GM18520 (cell line): ENCODE results near the gene SCAF4.
A peak's percentile ranks its signal among the peaks of the same experiment; 100 is the strongest.
"Not testable (repeated sequence)": the region's sequence is repeated elsewhere in the genome, so short reads cannot be mapped to it uniquely, and the experiment has no call there.

Experiments used
- ATAC-seq: cut with Tn5 transposase; IDR thresholded peaks from one replicate; pipeline ENCODE4 v1.9.1; 2021; ENCODE audit not compliant: unreplicated experiment

The SCAF4 gene, protein sequence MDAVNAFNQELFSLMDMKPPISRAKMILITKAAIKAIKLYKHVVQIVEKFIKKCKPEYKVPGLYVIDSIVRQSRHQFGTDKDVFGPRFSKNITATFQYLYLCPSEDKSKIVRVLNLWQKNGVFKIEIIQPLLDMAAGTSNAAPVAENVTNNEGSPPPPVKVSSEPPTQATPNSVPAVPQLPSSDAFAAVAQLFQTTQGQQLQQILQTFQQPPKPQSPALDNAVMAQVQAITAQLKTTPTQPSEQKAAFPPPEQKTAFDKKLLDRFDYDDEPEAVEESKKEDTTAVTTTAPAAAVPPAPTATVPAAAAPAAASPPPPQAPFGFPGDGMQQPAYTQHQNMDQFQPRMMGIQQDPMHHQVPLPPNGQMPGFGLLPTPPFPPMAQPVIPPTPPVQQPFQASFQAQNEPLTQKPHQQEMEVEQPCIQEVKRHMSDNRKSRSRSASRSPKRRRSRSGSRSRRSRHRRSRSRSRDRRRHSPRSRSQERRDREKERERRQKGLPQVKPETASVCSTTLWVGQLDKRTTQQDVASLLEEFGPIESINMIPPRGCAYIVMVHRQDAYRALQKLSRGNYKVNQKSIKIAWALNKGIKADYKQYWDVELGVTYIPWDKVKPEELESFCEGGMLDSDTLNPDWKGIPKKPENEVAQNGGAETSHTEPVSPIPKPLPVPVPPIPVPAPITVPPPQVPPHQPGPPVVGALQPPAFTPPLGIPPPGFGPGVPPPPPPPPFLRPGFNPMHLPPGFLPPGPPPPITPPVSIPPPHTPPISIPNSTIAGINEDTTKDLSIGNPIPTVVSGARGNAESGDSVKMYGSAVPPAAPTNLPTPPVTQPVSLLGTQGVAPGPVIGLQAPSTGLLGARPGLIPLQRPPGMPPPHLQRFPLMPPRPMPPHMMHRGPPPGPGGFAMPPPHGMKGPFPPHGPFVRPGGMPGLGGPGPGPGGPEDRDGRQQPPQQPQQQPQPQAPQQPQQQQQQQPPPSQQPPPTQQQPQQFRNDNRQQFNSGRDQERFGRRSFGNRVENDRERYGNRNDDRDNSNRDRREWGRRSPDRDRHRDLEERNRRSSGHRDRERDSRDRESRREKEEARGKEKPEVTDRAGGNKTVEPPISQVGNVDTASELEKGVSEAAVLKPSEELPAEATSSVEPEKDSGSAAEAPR

DNA sequence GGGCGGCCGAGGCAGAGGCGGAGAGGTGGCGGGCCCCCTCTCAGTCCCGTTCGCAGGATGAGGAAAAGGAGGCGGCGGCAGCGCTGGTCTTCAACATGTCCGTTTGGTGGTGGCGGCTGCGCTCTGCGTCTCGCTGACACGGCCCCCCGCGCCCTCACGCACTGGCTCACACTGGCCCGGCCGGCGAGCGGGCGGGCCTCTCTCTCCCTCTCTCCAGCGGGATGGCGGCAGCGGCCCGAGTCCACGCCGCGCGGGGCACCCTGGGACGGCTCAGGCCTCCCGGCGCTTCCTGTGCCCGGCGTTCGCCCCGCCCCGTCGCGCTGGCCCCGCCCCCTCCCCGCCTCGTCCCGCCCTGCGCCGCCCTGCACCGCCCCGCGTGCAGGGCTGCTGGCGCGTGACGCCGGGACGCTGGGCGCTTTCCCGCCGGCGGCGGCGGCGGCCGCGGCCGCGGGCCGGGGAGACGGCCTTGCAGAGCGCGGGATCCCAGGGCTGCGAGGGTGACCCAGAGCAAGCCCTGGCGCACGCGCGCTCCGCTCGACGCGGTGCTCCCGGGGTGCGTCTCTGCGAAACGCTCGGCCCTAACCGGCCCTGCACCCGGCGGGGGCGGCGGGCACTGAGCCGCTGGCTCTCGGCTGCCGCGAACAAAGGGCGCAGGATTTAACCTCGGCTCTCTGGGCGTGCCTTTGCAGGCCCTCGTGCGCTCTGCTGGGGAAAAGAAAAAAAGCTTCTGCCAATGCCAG is at the start of gene SCAF4:
TSS of gene SCAF4 (minus strand) at position 262 of the 740 bp plus-strand sequence. CDS start 426 bp downstream, outside the sequence.
- peak; percentile 77 for ATAC-seq

DNA sequence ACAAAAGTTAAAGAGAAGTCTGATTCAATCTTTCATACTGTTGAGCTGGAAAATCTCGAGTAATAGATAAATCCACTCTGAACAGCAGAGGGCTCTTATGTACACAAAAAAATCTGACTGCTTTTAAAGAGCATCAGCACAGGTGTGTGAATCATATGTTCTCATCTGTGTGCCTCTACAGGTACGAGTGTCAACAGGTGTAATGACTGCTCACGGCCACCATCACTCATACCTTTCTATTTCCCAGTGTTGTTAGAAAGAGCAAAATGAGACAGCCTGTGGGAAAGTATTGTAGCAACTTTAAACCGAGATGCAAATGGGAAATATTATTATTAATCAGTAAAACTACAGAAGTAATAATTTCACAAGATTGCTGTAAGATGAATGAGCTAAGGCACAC is 49.0 kb upstream of the SCAF4 start:
- ATAC-seq: no peak

DNA sequence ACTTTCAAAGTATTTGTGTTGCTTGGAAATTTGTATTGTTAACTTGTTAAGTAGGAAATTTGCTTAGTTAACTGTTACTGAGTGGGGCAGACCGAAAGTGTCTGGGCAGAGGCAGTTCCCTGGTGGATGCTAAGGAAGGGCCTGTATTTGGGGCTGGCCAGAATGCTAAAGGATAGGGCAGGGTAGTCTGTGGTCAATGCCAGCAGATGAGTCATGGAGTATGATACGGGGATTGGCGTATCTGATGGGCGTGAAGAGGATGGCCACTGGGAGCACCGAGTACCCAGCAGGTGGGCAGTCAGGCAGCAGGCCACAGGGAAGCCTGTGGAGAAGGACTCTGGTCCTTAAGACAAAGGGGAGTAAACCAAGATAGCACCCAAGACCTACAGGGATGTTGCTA is 46.6 kb upstream of the SCAF4 start:
- no peak for ATAC-seq

DNA sequence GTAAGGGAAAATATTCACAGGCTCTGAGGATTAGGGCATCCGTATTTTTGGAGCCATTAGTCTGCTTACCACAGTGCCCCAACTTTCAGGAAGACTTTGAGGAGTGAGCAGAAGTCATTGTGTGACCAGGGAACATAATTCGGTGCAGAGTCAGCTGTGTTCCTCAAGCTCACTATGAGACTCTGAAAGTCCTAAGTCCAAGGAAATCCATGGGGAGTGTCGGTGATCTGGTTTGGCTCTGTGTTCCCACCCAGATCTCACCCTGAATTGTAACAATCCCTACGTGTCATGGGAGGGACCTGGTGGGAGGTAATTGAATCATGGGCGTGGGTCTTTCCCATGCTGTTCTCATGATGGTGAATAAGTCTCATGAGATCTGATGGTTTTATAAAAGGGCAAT is 45.9 kb upstream of the SCAF4 start:
- ATAC-seq: no peak

DNA sequence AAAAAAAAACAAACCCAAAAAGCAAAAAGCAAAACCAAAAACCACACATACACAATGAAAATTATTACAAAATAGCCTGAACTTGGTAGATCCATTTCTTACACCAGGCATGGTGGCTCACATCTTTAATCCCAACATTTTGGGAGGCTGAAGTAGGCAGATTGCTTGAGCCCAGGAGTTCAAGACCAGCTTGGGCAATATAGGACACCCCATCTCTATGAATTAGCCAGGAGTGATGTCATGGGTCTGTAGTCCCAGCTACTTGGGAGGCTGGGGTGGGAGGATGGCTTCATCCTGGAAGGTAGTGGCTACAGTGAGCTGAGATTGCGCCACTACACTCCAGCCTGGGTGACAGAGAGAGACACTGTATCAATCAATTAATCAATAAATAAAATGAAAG is 42.1 kb upstream of the SCAF4 start:
- no peak for ATAC-seq

DNA sequence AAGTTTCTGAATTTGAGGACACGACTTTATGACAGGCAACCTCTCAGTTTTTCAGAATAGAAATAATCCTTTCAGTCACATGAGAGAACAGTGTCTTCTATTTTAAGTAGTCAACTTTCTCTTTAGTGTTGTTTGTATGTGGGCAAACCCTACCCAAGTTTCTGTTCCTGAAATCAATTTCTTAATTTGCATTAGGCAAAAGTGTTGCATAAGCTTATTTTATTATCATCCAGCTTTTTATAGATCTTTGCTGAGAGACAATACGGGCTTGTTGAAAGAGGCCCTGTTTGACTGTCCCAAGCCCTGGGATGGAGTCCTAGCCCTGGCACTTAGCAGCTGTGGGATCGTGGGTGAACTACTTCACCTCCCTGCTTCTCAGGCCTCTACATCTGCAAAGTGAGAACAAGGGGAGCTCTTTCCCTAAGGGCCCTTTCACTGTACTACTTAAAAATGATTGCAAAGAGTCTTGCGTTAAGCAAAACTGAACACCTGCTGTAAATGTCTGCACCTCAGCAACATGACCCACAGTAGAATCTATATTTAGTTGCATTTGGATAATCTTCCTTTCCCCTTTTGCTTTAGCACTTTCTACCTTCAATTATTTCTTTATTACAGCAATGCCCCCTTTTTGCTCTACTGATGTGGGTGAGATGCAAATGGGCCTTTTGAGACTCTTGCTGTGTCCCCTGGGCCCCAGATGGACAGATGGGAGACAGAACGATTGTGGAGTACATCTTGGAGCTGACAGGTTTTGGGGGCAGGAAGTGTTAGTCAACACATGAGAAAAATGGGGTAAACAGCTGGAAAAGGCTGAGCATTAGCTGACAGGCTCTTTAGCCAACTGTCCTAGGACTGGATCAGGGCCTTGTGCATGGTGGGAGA is 41.0 kb upstream of the SCAF4 start:
- ATAC-seq: peak; percentile 86

DNA sequence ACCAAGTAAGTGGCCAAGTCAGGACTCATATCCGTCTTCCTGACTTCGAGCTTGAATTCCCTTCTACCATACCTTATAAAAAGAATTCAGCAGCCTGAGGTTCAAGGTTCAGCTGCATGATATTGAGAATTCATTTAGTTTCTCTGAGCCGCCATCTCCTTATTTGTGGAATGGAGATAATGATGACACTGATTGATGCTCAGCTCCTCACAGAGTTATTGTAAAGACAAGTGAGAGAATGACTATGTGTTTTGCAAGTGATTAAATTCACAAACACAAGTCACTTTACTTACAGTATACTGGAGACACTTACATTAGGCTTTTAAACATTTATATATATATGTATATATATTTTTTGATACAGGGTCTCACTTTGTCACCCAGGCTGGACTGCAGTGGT is 39.8 kb upstream of the SCAF4 start:
- ATAC-seq: no peak

DNA sequence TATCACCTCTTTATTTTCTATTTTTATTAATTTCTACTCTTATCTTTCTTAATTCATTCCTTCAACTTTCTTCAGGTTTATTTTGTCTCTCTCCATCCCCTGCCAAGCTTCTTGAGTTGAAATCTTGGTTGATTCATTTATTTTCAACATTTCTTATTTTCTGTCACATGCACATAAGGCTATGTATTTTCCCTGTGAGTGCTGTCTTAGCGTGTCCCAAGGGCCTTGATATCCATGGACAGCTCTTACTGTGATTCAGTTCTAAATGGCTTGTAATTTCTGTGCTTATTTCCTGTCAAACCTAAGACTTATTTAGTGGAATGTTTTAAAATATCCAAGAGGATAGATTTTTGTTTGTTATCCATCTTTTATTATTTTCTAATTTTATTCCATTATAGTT is 36.8 kb upstream of the SCAF4 start:
- ATAC-seq: no peak

DNA sequence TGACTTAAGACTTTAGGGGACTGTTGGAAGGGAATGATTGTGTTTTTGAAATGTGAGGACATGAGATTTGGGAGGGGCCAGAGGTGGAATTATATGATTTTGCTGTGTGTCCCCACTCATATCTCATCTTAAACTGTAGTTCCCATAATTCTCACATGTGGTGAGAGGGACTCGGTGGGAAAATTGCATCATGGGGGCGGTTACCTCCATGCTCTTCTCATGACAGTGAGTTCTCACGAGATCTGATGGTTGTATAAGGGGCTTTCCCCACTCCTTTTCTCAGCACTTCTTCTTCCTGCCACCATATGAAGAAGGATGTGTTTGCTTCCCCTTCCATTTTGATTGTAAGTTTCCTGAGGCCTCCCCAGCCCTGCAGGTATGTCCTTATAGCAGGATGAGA is 35.0 kb upstream of the SCAF4 start:
- no peak for ATAC-seq

DNA sequence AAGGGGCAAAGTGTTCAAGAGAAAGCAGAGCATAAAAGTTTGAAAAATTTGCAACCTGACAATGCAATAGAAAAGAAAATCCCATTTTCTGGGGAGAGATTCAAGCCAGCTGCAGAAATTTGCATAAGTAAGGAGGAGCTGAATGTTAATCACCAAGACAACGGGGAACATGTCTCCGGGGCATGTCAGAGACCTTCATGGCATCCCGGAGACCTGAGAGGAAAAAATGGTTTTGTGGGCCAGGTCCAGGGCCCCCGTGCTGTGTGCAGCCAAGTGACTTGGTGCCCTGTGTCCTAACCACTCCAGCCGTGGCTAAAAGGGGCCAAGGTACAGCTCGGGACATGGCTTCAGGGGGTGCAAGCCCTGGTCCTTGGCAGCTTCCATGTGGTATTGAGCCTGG is 33.9 kb upstream of the SCAF4 start:
- ATAC-seq: not testable (repeated sequence)

DNA sequence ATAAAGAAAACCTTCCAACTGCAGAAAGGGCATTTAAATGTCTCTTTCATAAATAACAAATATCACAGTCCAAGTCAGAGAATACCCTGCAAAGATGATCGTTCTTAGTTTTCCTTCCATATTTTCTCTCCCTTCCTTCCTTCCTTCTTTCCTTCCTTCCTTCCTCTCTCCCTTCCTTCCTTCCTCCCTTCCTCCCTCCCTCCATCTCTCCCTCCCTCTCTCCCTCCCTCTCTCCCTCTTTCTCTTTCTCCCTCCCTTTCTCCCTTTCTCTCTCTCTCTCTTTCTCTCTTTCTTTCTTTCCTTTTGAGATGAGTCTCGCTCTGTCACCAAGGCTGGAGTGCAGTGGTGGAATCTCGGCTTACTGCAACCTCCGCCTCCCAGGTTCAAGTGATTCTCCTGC is 29.0 kb upstream of the SCAF4 start:
- no peak for ATAC-seq

DNA sequence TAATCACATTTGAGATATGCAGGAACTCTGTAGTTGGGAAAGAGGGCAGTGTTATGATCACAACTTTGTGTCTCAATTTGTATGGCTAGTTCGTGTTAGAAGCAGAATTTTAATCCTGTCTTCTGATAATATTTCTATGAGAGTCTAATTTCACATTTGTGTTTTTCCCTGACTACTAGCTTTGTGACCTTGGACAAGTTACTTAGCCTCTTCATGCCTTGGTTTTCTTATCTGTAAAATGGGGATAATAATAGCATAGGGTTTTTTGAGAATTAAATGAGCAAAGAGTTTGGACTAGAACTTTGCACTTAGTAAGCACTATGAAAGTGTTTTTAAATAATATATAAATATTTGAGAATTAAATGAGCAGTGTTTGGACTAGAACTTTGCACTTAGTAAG is 24.9 kb upstream of the SCAF4 start:
- no peak for ATAC-seq

DNA sequence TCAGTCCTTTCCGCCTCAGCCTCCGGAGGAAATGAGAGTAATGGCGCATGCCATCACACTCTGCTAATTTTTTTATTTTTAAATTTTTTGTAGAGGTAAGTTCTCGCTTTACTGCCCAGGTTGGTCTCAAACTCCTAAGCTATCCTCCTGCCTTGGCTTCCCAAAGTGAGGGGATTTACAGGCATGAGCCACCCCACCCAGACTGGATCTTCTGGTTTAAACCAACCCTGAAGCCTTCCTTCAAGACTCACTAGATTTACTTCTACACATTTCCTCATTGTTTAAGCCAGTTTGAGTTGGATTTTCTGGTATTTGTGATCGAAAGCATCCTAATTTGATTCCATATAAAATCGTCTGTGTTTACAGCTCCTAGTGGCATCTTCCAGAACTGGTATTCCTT is 23.1 kb upstream of the SCAF4 start:
- ATAC-seq: no peak

DNA sequence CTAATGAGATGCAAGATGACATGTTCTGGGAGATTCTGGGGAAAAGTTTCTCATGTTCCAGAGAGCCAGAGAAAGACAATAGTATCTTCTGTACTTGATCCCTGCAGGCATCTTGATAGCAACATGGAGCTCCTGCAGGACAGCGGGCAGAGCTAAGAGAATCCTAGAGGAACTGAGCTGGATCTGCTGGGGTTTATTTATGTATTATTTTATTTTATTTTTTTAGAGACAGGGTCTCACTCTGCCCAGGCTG is 22.7 kb upstream of the SCAF4 start:
- ATAC-seq: no peak

DNA sequence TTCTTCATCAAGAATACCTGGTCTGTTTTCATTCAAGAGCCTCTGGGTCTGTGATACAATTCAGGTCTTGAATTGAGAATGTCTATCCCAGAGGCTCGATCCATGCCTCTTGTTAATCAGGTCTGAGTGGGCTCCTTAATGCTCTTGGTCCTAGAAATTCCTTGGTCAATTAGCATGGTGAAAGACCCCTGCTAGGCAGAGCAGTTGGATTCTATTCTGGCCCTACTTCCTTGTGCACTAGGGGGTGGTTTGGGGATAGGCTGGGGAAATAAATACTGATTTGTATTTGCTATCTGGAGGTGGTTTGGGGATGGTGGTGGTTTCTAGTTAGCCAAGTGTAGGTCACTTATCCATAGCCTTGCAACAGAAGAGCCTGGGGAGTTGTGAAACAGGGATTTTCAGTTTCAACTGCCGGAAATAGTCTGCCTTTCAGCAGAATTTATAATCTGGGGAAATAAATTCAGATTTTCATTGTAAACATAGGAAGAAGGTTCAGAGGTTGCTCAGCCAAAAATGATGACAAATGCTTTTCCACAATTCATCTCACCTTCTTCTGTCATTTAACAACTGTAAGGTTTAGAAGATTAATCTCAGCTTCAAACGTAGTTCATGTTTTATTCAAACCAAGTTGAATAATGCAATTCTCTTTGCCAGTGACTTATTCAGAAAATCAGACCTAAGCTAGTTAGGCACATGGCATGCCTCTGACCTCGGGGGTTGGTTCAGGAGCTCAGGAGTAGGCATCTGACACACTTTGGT is 22.2 kb upstream of the SCAF4 start:
- no peak for ATAC-seq

DNA sequence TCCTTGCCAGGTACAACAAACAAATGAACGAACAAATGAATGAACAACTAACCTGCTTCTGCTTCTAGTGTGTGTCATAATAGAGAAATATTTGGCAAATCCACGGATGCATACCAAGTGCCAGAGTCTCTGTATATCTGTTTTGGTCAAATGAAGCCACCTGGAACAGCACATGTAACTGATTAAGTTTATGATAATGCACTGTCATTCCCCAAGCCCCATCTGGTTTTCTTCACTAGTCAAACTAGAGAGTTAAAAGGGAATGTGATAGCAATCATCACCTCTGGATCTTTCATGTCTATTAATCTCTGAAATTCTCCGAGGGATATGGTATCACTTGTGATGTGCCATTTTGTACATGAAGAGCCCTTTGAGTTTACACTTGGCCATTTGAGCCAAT is 21.0 kb upstream of the SCAF4 start:
- ATAC-seq: no peak

DNA sequence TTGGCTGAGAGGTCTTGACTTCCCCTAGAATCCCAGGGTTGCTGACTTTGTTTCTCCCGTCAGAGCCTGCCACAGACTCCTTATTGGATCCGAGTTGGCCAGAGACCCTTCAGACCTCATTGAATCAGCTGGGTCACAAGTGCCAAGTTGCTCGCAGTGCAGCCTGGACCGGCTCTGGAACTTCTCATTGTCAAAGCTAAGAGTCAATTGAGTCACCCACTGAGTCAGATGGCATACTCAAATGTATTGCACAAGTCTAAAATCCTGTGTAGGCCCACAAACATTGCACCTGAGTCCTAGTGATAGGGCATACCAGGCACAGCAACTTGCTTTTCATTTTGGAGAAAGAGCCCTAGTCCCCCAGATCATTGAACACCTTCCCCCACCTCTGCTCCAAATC is 20.4 kb upstream of the SCAF4 start:
- ATAC-seq: no peak

DNA sequence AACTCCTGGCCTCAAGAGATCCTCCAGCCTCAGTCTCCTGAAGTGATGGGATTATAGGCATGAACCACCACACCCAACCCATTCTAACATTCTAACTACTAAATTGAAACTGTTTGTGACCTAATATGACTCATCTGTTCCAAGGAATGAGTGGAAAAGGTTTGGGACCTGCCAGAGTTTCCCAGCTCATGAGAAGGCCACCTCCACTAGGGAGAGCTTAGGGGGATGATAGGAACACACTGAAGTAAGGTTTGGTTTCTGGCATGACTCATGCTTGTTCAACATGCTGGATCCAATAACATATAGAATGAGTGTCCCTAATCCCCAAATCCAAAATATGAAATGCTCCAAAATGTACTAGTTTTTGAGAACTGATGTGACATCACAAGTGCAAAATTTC is 18.9 kb upstream of the SCAF4 start:
- no peak for ATAC-seq

DNA sequence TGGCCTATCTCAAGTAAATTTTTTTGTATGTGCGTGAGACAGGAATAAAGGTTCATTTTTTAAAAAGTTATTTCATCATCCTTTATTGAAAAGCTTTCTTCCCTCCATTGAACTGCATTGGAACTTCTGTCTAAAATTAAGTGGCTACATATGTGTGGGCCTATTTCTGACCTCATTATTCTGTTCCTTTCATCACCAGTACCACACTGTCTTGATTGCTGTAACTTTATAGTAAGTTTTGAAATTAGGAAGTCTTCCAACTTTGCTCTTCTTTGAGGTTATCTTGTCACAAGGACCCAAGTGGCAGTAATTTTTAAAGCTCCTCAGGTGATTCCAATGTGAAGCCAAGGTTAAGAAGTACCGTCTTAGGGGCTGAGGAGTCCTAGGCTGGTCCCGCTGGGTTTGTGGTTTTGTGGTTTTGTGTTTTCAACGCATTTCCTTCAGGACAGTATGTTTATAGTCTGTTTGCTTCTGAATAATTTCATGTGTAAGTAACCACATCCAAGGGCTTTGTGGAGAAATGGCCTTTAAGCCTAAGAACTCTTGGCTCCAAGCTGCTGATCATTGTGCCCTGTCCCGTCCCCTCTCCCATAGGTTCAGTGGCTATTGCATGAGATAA is 12.4 kb upstream of the SCAF4 start:
- no peak for ATAC-seq
